Liver (tissue), 9 donors: ENCODE measurements around the gene PRMT5. TPM values are rescaled to one million over a fixed set of nuclear protein-coding genes. Genes with fewer than 3 reads are reported as not detected.

ENCODE experiments used
- DNase-seq: peaks from one replicate; pipeline ENCODE4 v3.0.0-alpha.2; 2017; ENCODE audit warnings: low spot score
- H3K27ac ChIP-seq, 2 donors: one replicate each; pipeline ENCODE4 v1.7.0; 2013; ENCODE audit warnings: inconsistent platforms in 2 of 2, low read length in 2 of 2, control low read depth in 1 of 2, low read depth in 1 of 2, mild to moderate bottlenecking in 1 of 2
- H3K27me3 ChIP-seq, 4 donors: one replicate each; pipeline versions ENCODE4 v1.6.1 to v1.7.0; 2013; ENCODE audit warnings: low read length in 3 of 4, inconsistent platforms in 1 of 4, mild to moderate bottlenecking in 1 of 4, moderate library complexity in 1 of 4; ENCODE audit not compliant: control insufficient read depth in 4 of 4, insufficient read depth in 4 of 4
- H3K36me3 ChIP-seq, 4 donors: one replicate each; pipeline versions ENCODE4 v1.6.1 to v1.7.0; 2013; ENCODE audit warnings: low read length in 3 of 4, mild to moderate bottlenecking in 3 of 4, low read depth in 1 of 4, moderate library complexity in 1 of 4; ENCODE audit not compliant: control insufficient read depth in 4 of 4, insufficient read depth in 3 of 4
- H3K4me1 ChIP-seq, 4 donors: one replicate each; pipeline versions ENCODE4 v1.6.1 to v1.7.0; 2013; ENCODE audit warnings: low read length in 3 of 4, mild to moderate bottlenecking in 3 of 4, moderate library complexity in 1 of 4; ENCODE audit not compliant: control insufficient read depth in 4 of 4, insufficient read depth in 4 of 4
- H3K4me3 ChIP-seq, 3 donors: one replicate each; pipeline versions ENCODE4 v1.6.1 to v1.7.0; 2013; ENCODE audit warnings: low read length in 3 of 3, control low read depth in 1 of 3, low read depth in 1 of 3, mild to moderate bottlenecking in 1 of 3
- H3K9ac ChIP-seq, 2 donors: one replicate each; pipeline ENCODE4 v1.7.0; 2013; ENCODE audit warnings: low read length in 2 of 2, mild to moderate bottlenecking in 2 of 2, moderate library complexity in 2 of 2, control low read depth in 1 of 2, low read depth in 1 of 2
- H3K9me3 ChIP-seq, 4 donors: one replicate each; pipeline versions ENCODE4 v1.6.1 to v1.7.0; 2013; ENCODE audit warnings: low read length in 3 of 4; ENCODE audit not compliant: control insufficient read depth in 4 of 4
- ATF3 ChIP-seq: IDR thresholded peaks from 2 replicates; pipeline ENCODE4 v1.6.1; 2016; ENCODE audit warnings: antibody characterized with exemption
- CTCF ChIP-seq: fragments of 150-350 bp; IDR thresholded peaks from 2 replicates; pipeline ENCODE4 v1.5.1; 2017; ENCODE audit warnings: improper control_type of control experiment, low read depth, low read length; ENCODE audit not compliant: missing input control
- EGR1 ChIP-seq, 2 donors: IDR thresholded peaks; 2 replicates each; pipeline ENCODE4 v1.6.1; 2016 to 2018; ENCODE audit warnings: antibody characterized with exemption in 2 of 2, low read depth in 2 of 2
- FOXA1 ChIP-seq: IDR thresholded peaks from 2 replicates; pipeline ENCODE4 v1.6.1; 2016; ENCODE audit warnings: antibody characterized with exemption
- FOXA2 ChIP-seq: IDR thresholded peaks from 2 replicates; pipeline ENCODE4 v1.6.1; 2016; ENCODE audit warnings: antibody characterized with exemption
- GABPA ChIP-seq, 2 donors: IDR thresholded peaks in 1 of 2; conservative IDR thresholded peaks in 1 of 2; 2 replicates each; pipeline ENCODE4 v1.6.1; 2016; ENCODE audit warnings: antibody characterized with exemption in 2 of 2, mild to moderate bottlenecking in 1 of 2, moderate library complexity in 1 of 2
- HNF4A ChIP-seq, 2 donors: conservative IDR thresholded peaks; 2 replicates each; pipeline ENCODE4 v1.6.1; 2016; ENCODE audit warnings: antibody characterized with exemption in 2 of 2, mild to moderate bottlenecking in 2 of 2
- HNF4G ChIP-seq: IDR thresholded peaks from 2 replicates; pipeline ENCODE4 v1.6.1; 2016; ENCODE audit warnings: antibody characterized with exemption
- JUND ChIP-seq, 2 donors: IDR thresholded peaks; 2 replicates each; pipeline ENCODE4 v1.6.1; 2016; ENCODE audit warnings: antibody characterized with exemption in 2 of 2
- MAX ChIP-seq: IDR thresholded peaks from 2 replicates; pipeline ENCODE4 v1.6.1; 2016; ENCODE audit warnings: antibody characterized with exemption
- NR2F2 ChIP-seq: IDR thresholded peaks from 2 replicates; pipeline ENCODE4 v1.6.1; 2016; ENCODE audit warnings: antibody characterized with exemption
- RAD21 ChIP-seq, 2 donors: IDR thresholded peaks; 2 replicates each; pipeline ENCODE4 v1.6.1; 2016; ENCODE audit warnings: antibody characterized with exemption in 2 of 2, mild to moderate bottlenecking in 2 of 2
- REST ChIP-seq: IDR thresholded peaks from 2 replicates; pipeline ENCODE4 v1.6.1; 2016; ENCODE audit warnings: antibody characterized with exemption, mild to moderate bottlenecking
- RXRA ChIP-seq, 2 donors: IDR thresholded peaks; 2 replicates each; pipeline ENCODE4 v1.6.1; 2017 to 2018; ENCODE audit warnings: antibody characterized with exemption in 2 of 2, mild to moderate bottlenecking in 1 of 2
- SP1 ChIP-seq: IDR thresholded peaks from 2 replicates; pipeline ENCODE4 v1.6.1; 2018; ENCODE audit warnings: antibody characterized with exemption, mild to moderate bottlenecking
- TAF1 ChIP-seq: conservative IDR thresholded peaks from 2 replicates; pipeline ENCODE4 v1.6.1; 2016; ENCODE audit warnings: antibody characterized with exemption, mild to moderate bottlenecking
- YY1 ChIP-seq: IDR thresholded peaks from 2 replicates; pipeline ENCODE4 v1.6.1; 2016; ENCODE audit warnings: antibody characterized with exemption, mild to moderate bottlenecking
- ZBTB33 ChIP-seq: IDR thresholded peaks from 2 replicates; pipeline ENCODE4 v1.6.1; 2016; ENCODE audit warnings: antibody characterized with exemption
- WGBS: extraction: QIAGEN DNeasy Blood & Tissue Kit; methylation state at CpG from one replicate; pipeline ENCODE4 v1.1.7; 2013; 5-methylcytosine and 5-hydroxymethylcytosine counted together
- polyA plus RNA-seq, 2 donors: library from polyadenylated mRNA; stranded (reverse) in 1 of 2; unstranded in 1 of 2; fragments of 200-250 nt in 1 of 2; fragments of >200 nt in 1 of 2; fragmentation: Nextera tagmentation in 1 of 2; extraction: Ambion mirVana in 1 of 2; gene quantifications; one replicate each; pipeline versions ENCODE4 v1.2.1 to v1.2.3, GENCODE V29; 2013 to 2015
- total RNA-seq, 2 donors: library from RNA; depleted of rRNA; stranded (reverse); fragments of >200 nt; gene quantifications; one replicate each; pipeline ENCODE4 v1.2.3, GENCODE V29; 2014
- donor health status: healthy.
- donor health status: healthy.
- donor health status: healthy.
- donor health status: healthy.
- donor health status: healthy.

The PRMT5 gene
- total and polyA plus RNA-seq, 4 donors, result 14.1 to 28.2 (median 26.8) TPM

- DNase-seq, result peak; percentile 59
- Histone ChIP-seq H3K36me3 (peaks cover 5 to 20% (median 15%) of the 10 kb centered on the region in 4 donors), H3K9me3 (no peaks in the 10 kb centered on the region), H3K27ac (no peak overlapping the region), H3K9ac (no peak overlapping the region), H3K4me3 (no peak overlapping the region), H3K27me3 (no peaks in the 10 kb centered on the region), H3K4me1 (no peaks in the 10 kb centered on the region)
- no peak for TF ChIP-seq EGR1 (IDR thresholded peaks at IDR 0.05; ENCODE audit: low read depth in 2 of 2)
- no peak for TF ChIP-seq HNF4G
- no peak for TF ChIP-seq MAX
- TF ChIP-seq FOXA2, result no peak
- no peak for TF ChIP-seq SP1
- no peak for TF ChIP-seq YY1
- no peak for TF ChIP-seq ZBTB33
- TF ChIP-seq RAD21 (IDR thresholded peaks at IDR 0.05), result no peak
- TF ChIP-seq GABPA (IDR thresholded peaks at IDR 0.05 in 1 of 2, conservative IDR thresholded peaks at IDR 0.05 in 1 of 2), result no peak
- TF ChIP-seq TAF1, result no peak
- no peak for TF ChIP-seq FOXA1
- TF ChIP-seq CTCF, result no peak
- no peak for TF ChIP-seq RXRA (IDR thresholded peaks at IDR 0.05)
- TF ChIP-seq ATF3, result no peak
- TF ChIP-seq REST, result no peak
- no peak for TF ChIP-seq HNF4A (conservative IDR thresholded peaks at IDR 0.05)
- TF ChIP-seq NR2F2, result no peak
- 93% methylated on average over 1 of the region's 1 CpG for WGBS
Observed at GRCh38 chr14:22897357-22897756, 31.8 kb downstream of the PRMT5 start.

GRCh38 chr14:22896760-22897159 is 32.4 kb downstream of the PRMT5 start:
- Histone ChIP-seq H3K9me3 (no peaks in the 10 kb centered on the region), H3K4me1 (no peaks in the 10 kb centered on the region), H3K4me3 (no peak overlapping the region), H3K9ac (no peak overlapping the region), H3K27ac (no peak overlapping the region), H3K27me3 (no peaks in the 10 kb centered on the region), H3K36me3 (peaks cover 2 to 14% (median 10%) of the 10 kb centered on the region in 4 donors)
- WGBS, result 91% methylated on average over 3 of the region's 3 CpGs
- DNase-seq, result no peak
- TF ChIP-seq JUND (IDR thresholded peaks at IDR 0.05), result no peak
- no peak for TF ChIP-seq RXRA (IDR thresholded peaks at IDR 0.05)
- TF ChIP-seq HNF4G, result no peak
